ENCODE results near the gene TMEM208. TPM values are rescaled to one million over a fixed set of nuclear protein-coding genes. Genes with fewer than 3 reads are reported as not detected.

TMEM208 gene
- total and polyA plus RNA-seq, 2 of the 13 experiments (the other 11 are each of a cell fraction or from before 2014, with no cell fraction given), result 58.8 to 72.9 TPM

DNA sequence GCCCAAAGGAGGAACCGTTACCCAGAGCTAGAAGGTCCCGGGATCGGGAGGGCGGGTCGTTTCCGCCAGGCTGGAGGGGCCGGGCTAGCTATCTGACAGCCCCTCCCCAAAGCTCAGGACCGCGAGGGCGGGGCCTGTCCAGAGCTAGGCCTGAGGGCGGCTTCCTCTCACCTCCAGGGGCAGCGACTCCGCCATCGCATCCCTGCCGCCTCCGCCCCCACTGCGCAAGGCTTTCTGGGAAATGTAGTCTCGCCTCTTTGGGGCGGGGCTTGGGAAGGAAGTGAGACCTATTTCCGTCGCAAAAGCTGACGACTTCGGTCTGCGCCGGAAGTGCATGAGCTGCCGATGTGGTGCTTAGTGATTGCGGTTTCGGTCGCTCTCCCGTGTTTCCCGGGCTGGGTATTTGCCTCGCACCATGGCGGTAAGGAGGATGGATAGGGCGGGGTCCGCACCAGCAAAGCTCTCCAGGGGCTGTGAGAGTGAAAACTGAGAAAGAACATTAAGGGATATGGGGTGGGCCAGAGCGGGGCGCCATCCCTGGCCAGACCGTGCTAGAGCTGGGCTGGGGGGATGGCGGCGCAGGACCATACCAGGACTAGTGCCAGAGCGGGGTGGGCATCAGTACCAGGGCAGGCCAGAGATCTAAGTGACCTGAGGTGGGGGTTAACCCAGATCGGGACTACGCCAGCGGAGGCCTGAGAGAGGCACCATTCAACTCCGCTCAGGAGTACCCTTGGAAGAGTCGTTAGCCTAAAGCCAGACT lies at the start of gene TMEM208 (continued):
- TF ChIP-seq, protein P1, sequence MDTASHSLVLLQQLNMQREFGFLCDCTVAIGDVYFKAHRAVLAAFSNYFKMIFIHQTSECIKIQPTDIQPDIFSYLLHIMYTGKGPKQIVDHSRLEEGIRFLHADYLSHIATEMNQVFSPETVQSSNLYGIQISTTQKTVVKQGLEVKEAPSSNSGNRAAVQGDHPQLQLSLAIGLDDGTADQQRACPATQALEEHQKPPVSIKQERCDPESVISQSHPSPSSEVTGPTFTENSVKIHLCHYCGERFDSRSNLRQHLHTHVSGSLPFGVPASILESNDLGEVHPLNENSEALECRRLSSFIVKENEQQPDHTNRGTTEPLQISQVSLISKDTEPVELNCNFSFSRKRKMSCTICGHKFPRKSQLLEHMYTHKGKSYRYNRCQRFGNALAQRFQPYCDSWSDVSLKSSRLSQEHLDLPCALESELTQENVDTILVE (CRISPR knock-in tag; IDR thresholded peaks at IDR 0.05), result peak; percentile 97
- TF ChIP-seq KDM5B (CRISPR knock-in tag; IDR thresholded peaks at IDR 0.05; ENCODE audit: borderline replicate concordance) (peak; percentile 56; the same call in 1 of the 2 replicates), ZSCAN29 (CRISPR knock-in tag; conservative IDR thresholded peaks at IDR 0.05) (peak; percentile 78; the same call in 1 of the 2 replicates), ZNF512 (CRISPR knock-in tag; IDR thresholded peaks at IDR 0.05) (no peak), HHEX (CRISPR knock-in tag; IDR thresholded peaks at IDR 0.05) (0 out of 2 replicates have a peak, but pooled peaks have one; percentile 31), RCOR2 (CRISPR knock-in tag; IDR thresholded peaks at IDR 0.05) (peak; percentile 65; the same call in 1 of the 2 replicates), ZNF407 (CRISPR knock-in tag; IDR thresholded peaks at IDR 0.05; ENCODE audit: not compliant biosample characterization) (peak; percentile 17), MAZ (IDR thresholded peaks at IDR 0.05; ENCODE audit: borderline replicate concordance, low read depth, low read length) (peak; percentile 99), MAZ (CRISPR knock-in tag; IDR thresholded peaks at IDR 0.05; ENCODE audit: low read depth) (peak; percentile 85), SOX13 (IDR thresholded peaks at IDR 0.05) (no peak), SOX13 (CRISPR knock-in tag; conservative IDR thresholded peaks at IDR 0.05 in 1 of 2, IDR thresholded peaks at IDR 0.05 in 1 of 2) (peak; percentile 64 to 83; a peak in 2 of 4 replicates), DR1 (CRISPR knock-in tag; IDR thresholded peaks at IDR 0.05) (peak; percentile 66), ZZZ3 (CRISPR knock-in tag; IDR thresholded peaks at IDR 0.05; ENCODE audit: borderline replicate concordance) (peak; percentile 98; the same call in 1 of the 2 replicates), ZNF124 (CRISPR knock-in tag; IDR thresholded peaks at IDR 0.05) (peak; percentile 89), MAFK (conservative IDR thresholded peaks at IDR 0.05 in 1 of 2, IDR thresholded peaks at IDR 0.05 in 1 of 2; ENCODE audit: low read length in 2 of 2) (peak in 1 of 2 experiments; percentile 60; a peak in 2 of 4 replicates)
- TF ChIP-seq, protein P2, sequence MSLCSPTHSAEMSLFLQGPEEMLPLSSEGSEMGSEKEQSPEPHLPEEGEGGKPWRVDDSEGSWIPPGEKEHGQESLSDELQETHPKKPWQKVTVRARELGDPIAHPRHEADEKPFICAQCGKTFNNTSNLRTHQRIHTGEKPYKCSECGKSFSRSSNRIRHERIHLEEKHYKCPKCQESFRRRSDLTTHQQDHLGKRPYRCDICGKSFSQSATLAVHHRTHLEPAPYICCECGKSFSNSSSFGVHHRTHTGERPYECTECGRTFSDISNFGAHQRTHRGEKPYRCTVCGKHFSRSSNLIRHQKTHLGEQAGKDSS (CRISPR knock-in tag; IDR thresholded peaks at IDR 0.05; ENCODE audit: borderline replicate concordance, low read depth), result peak; percentile 77; the same call in 1 of the 2 replicates

Data from HepG2 (cell line).